Tibial nerve (tissue), 4 donors: ENCODE measurements around the gene ZNF100. TPM values are rescaled to one million over a fixed set of nuclear protein-coding genes. Genes with fewer than 3 reads are reported as not detected.
"Not testable (repeated sequence)": the region's sequence is repeated elsewhere in the genome, so short reads cannot be mapped to it uniquely, and the experiment has no call there.

Source experiments
- DNase-seq, 2 donors: peaks; one replicate each; pipeline ENCODE4 v3.0.0-alpha.2; 2019; ENCODE audit warnings: low spot score in 2 of 2
- H3K27ac ChIP-seq, 4 donors: fragments of 200-600 bp; sonication (generic) in 3 of 4; one replicate each; pipeline ENCODE4 v1.5.1; 2017 to 2019; ENCODE audit warnings: mild to moderate bottlenecking in 1 of 4
- H3K27me3 ChIP-seq, 2 donors: fragments of 200-600 bp; sonication (generic) in 1 of 2; one replicate each; pipeline versions ENCODE4 v1.5.1 to v1.6.0; 2017 to 2019
- H3K36me3 ChIP-seq, 3 donors: fragments of 200-600 bp; sonication (generic); one replicate each; pipeline ENCODE4 v1.5.1; 2018 to 2019
- H3K4me1 ChIP-seq, 4 donors: fragments of 200-600 bp; sonication (generic) in 3 of 4; one replicate each; pipeline ENCODE4 v1.5.1; 2017 to 2019
- H3K4me3 ChIP-seq, 4 donors: fragments of 200-600 bp; sonication (generic) in 3 of 4; one replicate each; pipeline ENCODE4 v1.5.1; 2017 to 2019; ENCODE audit warnings: mild to moderate bottlenecking in 1 of 4, moderate library complexity in 1 of 4
- H3K9me3 ChIP-seq, 4 donors: fragments of 200-600 bp; sonication (generic) in 3 of 4; one replicate each; pipeline ENCODE4 v1.5.1; 2017 to 2019
- CTCF ChIP-seq, 5 experiments: fragments of 200-600 bp in 3 of 5; fragments of 450-650 bp in 2 of 5; sonication (generic) in 3 of 5; IDR thresholded peaks; one replicate each; pipeline ENCODE4 v1.5.1; 2016 to 2019; ENCODE audit warnings: antibody characterized with exemption in 5 of 5, mild to moderate bottlenecking in 3 of 5, moderate library complexity in 2 of 5
- EP300 ChIP-seq, 2 donors: sonication (generic); formaldehyde crosslinking; IDR thresholded peaks; one replicate each; pipeline ENCODE4 v1.6.1; 2017; ENCODE audit warnings: antibody characterized with exemption in 2 of 2, mild to moderate bottlenecking in 1 of 2
- POLR2A ChIP-seq, 2 donors: fragments of 450-650 bp; IDR thresholded peaks; one replicate each; pipeline ENCODE4 v1.6.1; 2017; ENCODE audit warnings: antibody characterized with exemption in 2 of 2, mild to moderate bottlenecking in 2 of 2, moderate library complexity in 2 of 2
- WGBS, 2 donors: methylation state at CpG; one replicate each; pipeline ENCODE4 v1.1.5; 2018; 5-methylcytosine and 5-hydroxymethylcytosine counted together
- small RNA-seq: library from RNA; depleted of rRNA; stranded (forward); fragments of <200 nt; gene quantifications from one replicate; pipeline ENCODE3, GENCODE V24; 2016
- total RNA-seq, 4 donors: library from RNA; depleted of rRNA; stranded (reverse); fragments of >200 nt; gene quantifications; one replicate each; pipeline ENCODE4 v1.1.0, GENCODE V29; 2016

The ZNF100 gene
- total RNA-seq, 4 donors from 2014 or later = 5.1 to 7.8 (median 5.3) TPM

GRCh38 chr19:21680671-21681070 is 86.7 kb downstream of the ZNF100 start:
- H3K9me3 ChIP-seq = peaks cover 0 to 21% (median 0%) of the 10 kb centered on the region in 4 donors
- 54 to 67% methylated on average over 3 of the region's 3 CpGs for WGBS, 2 donors

GRCh38 chr19:21680026-21680425 is 87.4 kb downstream of the ZNF100 start:
- no peak overlapping the region for H3K4me3 ChIP-seq
- 76 to 80% methylated on average over 5 of the region's 5 CpGs for WGBS, 2 donors

More at GRCh38 chr19:21680671-21681070, 86.7 kb downstream of the ZNF100 start:
- no peaks in the 10 kb centered on the region for H3K27me3 ChIP-seq
- H3K4me1 ChIP-seq = no peaks in the 10 kb centered on the region
- H3K36me3 ChIP-seq = no peaks in the 10 kb centered on the region
- DNase-seq = no peak
- H3K27ac ChIP-seq = no peak overlapping the region
- H3K4me3 ChIP-seq = no peak overlapping the region
- TF ChIP-seq EP300 (IDR thresholded peaks at IDR 0.05) (no peak), POLR2A (IDR thresholded peaks at IDR 0.05) (no peak), CTCF (IDR thresholded peaks at IDR 0.05) (no peak)

GRCh38 chr19:21677696-21678418 is 89.5 kb downstream of the ZNF100 start:
- WGBS, 2 donors = 47 to 57% methylated on average over 38 of the region's 38 CpGs
- Histone ChIP-seq H3K4me3 (no peak overlapping the region), H3K36me3 (no peaks in the 10 kb centered on the region), H3K9me3 (peaks cover 0 to 21% (median 0%) of the 10 kb centered on the region in 4 donors), H3K4me1 (no peaks in the 10 kb centered on the region), H3K27me3 (no peaks in the 10 kb centered on the region), H3K27ac (no peak overlapping the region)
- DNase-seq = no peak
- TF ChIP-seq CTCF (IDR thresholded peaks at IDR 0.05) = no peak

More at GRCh38 chr19:21680026-21680425, 87.4 kb downstream of the ZNF100 start:
- Histone ChIP-seq H3K9me3 (peaks cover 0 to 21% (median 0%) of the 10 kb centered on the region in 4 donors), H3K4me1 (no peaks in the 10 kb centered on the region), H3K36me3 (no peaks in the 10 kb centered on the region), H3K27ac (no peak overlapping the region), H3K27me3 (no peaks in the 10 kb centered on the region)
- DNase-seq = no peak
- TF ChIP-seq CTCF (IDR thresholded peaks at IDR 0.05) (no peak), EP300 (IDR thresholded peaks at IDR 0.05) (no peak), POLR2A (IDR thresholded peaks at IDR 0.05) (no peak)

- H3K4me3 ChIP-seq = no peak overlapping the region
- no peaks in the 10 kb centered on the region for H3K4me1 ChIP-seq
- no peak for DNase-seq
- no peaks in the 10 kb centered on the region for H3K27me3 ChIP-seq
- no peak overlapping the region for H3K27ac ChIP-seq
- no peaks in the 10 kb centered on the region for H3K36me3 ChIP-seq
- TF ChIP-seq EP300 (IDR thresholded peaks at IDR 0.05) = no peak
- no peak for TF ChIP-seq CTCF (IDR thresholded peaks at IDR 0.05)
- TF ChIP-seq POLR2A (IDR thresholded peaks at IDR 0.05) = no peak
- peaks cover 0 to 4% (median 0%) of the 10 kb centered on the region in 4 donors for H3K9me3 ChIP-seq
- 47 to 50% methylated on average over 1 of the region's 1 CpG for WGBS, 2 donors
These were observed 92.9 kb downstream of the ZNF100 start for GRCh38 chr19:21674454-21674853.

- WGBS, 2 donors = 45 to 46% methylated on average over 2 of the region's 2 CpGs
- H3K27me3 ChIP-seq, H3K27ac ChIP-seq, H3K4me3 ChIP-seq, H3K9me3 ChIP-seq, H3K4me1 ChIP-seq, H3K36me3 ChIP-seq: not testable (repeated sequence)
- peak in 1 of 2 donors; percentile 21 for DNase-seq
These were observed 93.9 kb downstream of the ZNF100 start for GRCh38 chr19:21673479-21673878.

Small RNAs within 50 kb of the gene (small RNA-seq; reads per million reads assigned to genes)
- gene VN1R84P = not detected

Other genes with a start within 250 kb of the ZNF100 start
- 10 to 100 TPM; 16.1 to 28.0 (median 17.0) TPM for gene ZNF43, start 68.6 kb upstream of the ZNF100 start, total RNA-seq
- gene ZNF208, start 243.4 kb upstream of the ZNF100 start, total RNA-seq = 10 to 100 TPM in 1 of 4 donors, 1 to 10 TPM in 3; 3.1 to 20.7 (median 3.8) TPM